PC-9 (cell line): ENCODE measurements around the gene TSPAN18. TPM values are rescaled to one million over a fixed set of nuclear protein-coding genes. Genes with fewer than 3 reads are reported as not detected.

ENCODE experiments used
- BruUV-seq: library from RNA; stranded (reverse); fragments of 400-500 nt; replicated peaks from 2 replicates; lab custom pipeline; 2021; lab: Mats Ljungman, UMichigan
- CTCF ChIA-PET: fragments of 300-600 bp; sonication (Branson Sonifier 250); formaldehyde crosslinking; loops from one replicate; lab custom pipeline; 2022; ENCODE audit warnings: antibody characterized with exemption; lab: Charles Lee
- POLR2A ChIA-PET: fragments of 300-600 bp; sonication (Branson Sonifier 250); formaldehyde crosslinking; loops from one replicate; lab custom pipeline; 2022; ENCODE audit warnings: antibody characterized with exemption; ENCODE audit not compliant: unreplicated experiment; lab: Charles Lee
- DNase-seq, 2 experiments: peaks; one replicate each; pipeline versions ENCODE4 v3.0.0 to v3.0.0-alpha.2; 2015 to 2022; ENCODE audit warnings: mixed read lengths in 1 of 2
- H2AFZ ChIP-seq: fragments of 200-600 bp; sonication (generic); 2 replicates; pipeline ENCODE4 v1.8.1; 2017; ENCODE audit warnings: antibody characterized with exemption
- H3F3A ChIP-seq: fragments of 200-600 bp; sonication (generic); 2 replicates; pipeline ENCODE4 v1.8.1; 2017; ENCODE audit warnings: antibody characterized with exemption, mild to moderate bottlenecking, low read depth; ENCODE audit not compliant: insufficient read depth
- H3K27ac ChIP-seq: fragments of 200-600 bp; sonication (generic); 2 replicates; pipeline ENCODE4 v1.6.1; 2016; ENCODE audit warnings: mixed run types
- H3K27me3 ChIP-seq: fragments of 200-600 bp; sonication (generic); 2 replicates; pipeline ENCODE4 v1.6.1; 2016; ENCODE audit warnings: low read depth, mixed run types; ENCODE audit not compliant: insufficient read depth
- H3K36me3 ChIP-seq: fragments of 200-600 bp; sonication (generic); 2 replicates; pipeline ENCODE4 v1.6.1; 2016; ENCODE audit warnings: low read depth, mixed run types
- H3K4me1 ChIP-seq: fragments of 200-600 bp; sonication (generic); replicated peaks from 2 replicates; pipeline ENCODE4 v1.6.1; 2016; ENCODE audit warnings: mixed run types; ENCODE audit not compliant: insufficient read depth
- H3K4me2 ChIP-seq: fragments of 200-600 bp; sonication (generic); 2 replicates; pipeline ENCODE4 v1.6.1; 2017; ENCODE audit warnings: mixed run types
- H3K4me3 ChIP-seq: fragments of 200-600 bp; sonication (generic); 2 replicates; pipeline ENCODE4 v1.6.1; 2016; ENCODE audit warnings: mixed run types
- H3K79me2 ChIP-seq: fragments of 200-600 bp; sonication (generic); 2 replicates; pipeline ENCODE4 v1.6.1; 2017; ENCODE audit warnings: low read depth, mixed run types
- H3K9me2 ChIP-seq: fragments of 200-600 bp; sonication (generic); 2 replicates; pipeline ENCODE4 v1.8.1; 2017; ENCODE audit warnings: mild to moderate bottlenecking; ENCODE audit not compliant: insufficient read depth
- H3K9me3 ChIP-seq: fragments of 200-600 bp; sonication (generic); 2 replicates; pipeline ENCODE4 v1.8.1; 2016; ENCODE audit warnings: low read depth; ENCODE audit not compliant: insufficient read depth
- H4K20me1 ChIP-seq: fragments of 200-600 bp; sonication (generic); 2 replicates; pipeline ENCODE4 v1.8.1; 2017; ENCODE audit not compliant: insufficient read depth
- EZH2 ChIP-seq: fragments of 200-600 bp; sonication (generic); IDR thresholded peaks from 2 replicates; pipeline ENCODE4 v1.8.0; 2017; ENCODE audit warnings: antibody characterized with exemption, low read depth
- intact Hi-C: fragments of 100-400 bp; cut with micrococcal nuclease; formaldehyde crosslinking; loops from one replicate; pipeline ENCODE4 v1.10.0; 2022; ENCODE audit not compliant: unreplicated experiment
- total RNA-seq: library from RNA; stranded (reverse); gene quantifications from 2 replicates; pipeline ENCODE4 v1.2.3, GENCODE V29; 2021
- TF ChIP-seq, protein P1 (sequence below): fragments of 200-600 bp; sonication (generic); conservative IDR thresholded peaks from 2 replicates; pipeline ENCODE4 v1.6.1; 2017; ENCODE audit warnings: mixed run types, antibody characterized with exemption, mild to moderate bottlenecking, moderate library complexity

Gene TSPAN18
- total RNA-seq, 1 experiment from 2014 or later: not detected

DNA sequence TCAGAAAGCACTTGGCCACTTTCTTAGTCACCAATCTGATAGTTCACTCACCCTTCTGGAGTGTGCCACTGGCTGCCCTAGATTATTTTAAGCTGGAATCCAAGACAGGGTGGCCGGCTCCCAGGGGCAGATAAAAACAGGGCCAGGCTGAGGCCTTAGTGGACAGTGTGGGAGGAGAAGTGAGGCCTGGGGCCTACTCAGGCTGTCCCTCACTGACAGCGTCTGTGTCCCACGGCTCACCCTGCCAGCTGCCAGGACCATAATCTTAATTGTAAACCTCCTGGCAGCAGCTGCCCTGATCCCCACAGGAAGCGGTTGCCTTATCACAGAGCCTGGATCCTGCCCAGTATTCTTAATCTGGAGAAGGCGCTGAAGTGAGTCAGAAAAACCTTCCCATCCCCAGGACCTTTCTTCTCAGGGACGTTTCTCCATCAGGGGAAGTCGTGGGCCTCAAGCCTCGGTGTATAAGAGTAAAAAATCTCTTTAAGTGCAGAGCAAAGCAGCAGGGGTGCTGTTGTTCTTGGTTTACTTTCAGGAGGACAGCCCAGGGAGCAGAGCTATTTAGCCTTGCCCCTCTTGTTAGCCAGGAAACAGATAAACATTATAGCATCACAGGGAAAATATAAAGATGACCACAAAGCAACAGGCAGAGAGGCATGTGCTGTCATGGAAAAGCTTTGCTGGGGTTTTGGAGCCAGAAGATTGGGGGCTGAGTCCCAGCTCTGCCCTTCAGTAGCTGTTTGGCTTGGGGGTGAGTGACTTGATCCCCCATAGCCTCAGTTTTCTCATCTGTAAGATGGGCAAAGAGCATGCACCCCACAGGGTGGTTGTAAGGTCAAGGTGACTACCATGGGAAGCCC lies 39.6 kb downstream of the TSPAN18 start:
- H3F3A ChIP-seq: no peaks in the 10 kb centered on the region
- CTCF ChIA-PET: no interaction called here
- no peak for DNase-seq
- H3K9me3 ChIP-seq: no peaks in the 10 kb centered on the region
- peaks cover 3% of the 10 kb centered on the region; the same call in 1 of the 2 replicates for H3K27me3 ChIP-seq
- no peak overlapping the region for H2AFZ ChIP-seq
- H3K4me3 ChIP-seq: no peak overlapping the region
- no peaks in the 10 kb centered on the region; the same call in 1 of the 2 replicates for H3K9me2 ChIP-seq
- no peaks in the 10 kb centered on the region for H3K4me1 ChIP-seq
- H3K79me2 ChIP-seq: no peaks in the 10 kb centered on the region
- POLR2A ChIA-PET: no interaction called here
- TF ChIP-seq, protein P1, sequence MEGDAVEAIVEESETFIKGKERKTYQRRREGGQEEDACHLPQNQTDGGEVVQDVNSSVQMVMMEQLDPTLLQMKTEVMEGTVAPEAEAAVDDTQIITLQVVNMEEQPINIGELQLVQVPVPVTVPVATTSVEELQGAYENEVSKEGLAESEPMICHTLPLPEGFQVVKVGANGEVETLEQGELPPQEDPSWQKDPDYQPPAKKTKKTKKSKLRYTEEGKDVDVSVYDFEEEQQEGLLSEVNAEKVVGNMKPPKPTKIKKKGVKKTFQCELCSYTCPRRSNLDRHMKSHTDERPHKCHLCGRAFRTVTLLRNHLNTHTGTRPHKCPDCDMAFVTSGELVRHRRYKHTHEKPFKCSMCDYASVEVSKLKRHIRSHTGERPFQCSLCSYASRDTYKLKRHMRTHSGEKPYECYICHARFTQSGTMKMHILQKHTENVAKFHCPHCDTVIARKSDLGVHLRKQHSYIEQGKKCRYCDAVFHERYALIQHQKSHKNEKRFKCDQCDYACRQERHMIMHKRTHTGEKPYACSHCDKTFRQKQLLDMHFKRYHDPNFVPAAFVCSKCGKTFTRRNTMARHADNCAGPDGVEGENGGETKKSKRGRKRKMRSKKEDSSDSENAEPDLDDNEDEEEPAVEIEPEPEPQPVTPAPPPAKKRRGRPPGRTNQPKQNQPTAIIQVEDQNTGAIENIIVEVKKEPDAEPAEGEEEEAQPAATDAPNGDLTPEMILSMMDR: no peak
- TF ChIP-seq EZH2: no peak
- H3K4me2 ChIP-seq: no peak overlapping the region
- intact Hi-C loops: no loop called here
- BruUV-seq: no TSS peak
- H3K36me3 ChIP-seq: no peaks in the 10 kb centered on the region
- H4K20me1 ChIP-seq: no peaks in the 10 kb centered on the region
- H3K27ac ChIP-seq: no peak overlapping the region

DNA sequence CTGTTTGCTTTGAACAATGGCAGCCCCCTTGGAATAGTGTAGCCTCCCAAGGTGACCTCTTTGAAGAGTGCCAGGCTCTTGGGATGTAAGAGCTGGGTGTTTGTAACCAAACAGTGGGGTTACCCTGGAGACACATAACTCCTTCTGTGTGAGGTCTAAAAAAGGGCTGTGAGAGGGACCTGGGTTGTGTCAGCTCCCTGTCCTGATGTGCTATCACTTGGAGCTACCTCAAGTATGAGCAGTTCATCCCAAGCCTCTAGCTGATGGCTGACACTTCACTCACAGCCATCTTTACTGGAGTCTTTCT lies 40.2 kb downstream of the TSPAN18 start:
- Histone ChIP-seq H3K9me2 (no peaks in the 10 kb centered on the region; the same call in 1 of the 2 replicates), H3F3A (no peaks in the 10 kb centered on the region), H3K4me3 (no peak overlapping the region), H2AFZ (no peak overlapping the region), H3K4me1 (no peaks in the 10 kb centered on the region), H3K36me3 (no peaks in the 10 kb centered on the region), H4K20me1 (peaks cover 4% of the 10 kb centered on the region; the same call in 1 of the 2 replicates), H3K27ac (no peak overlapping the region), H3K4me2 (no peak overlapping the region), H3K27me3 (peaks cover 8% of the 10 kb centered on the region; the same call in 1 of the 2 replicates), H3K9me3 (no peaks in the 10 kb centered on the region), H3K79me2 (no peaks in the 10 kb centered on the region)
- CTCF ChIA-PET: no interaction called here
- POLR2A ChIA-PET: no interaction called here
- no TSS peak for BruUV-seq
- intact Hi-C loops: no loop called here
- DNase-seq: no peak
- TF ChIP-seq EZH2: no peak
- TF ChIP-seq, protein P1: no peak

DNA sequence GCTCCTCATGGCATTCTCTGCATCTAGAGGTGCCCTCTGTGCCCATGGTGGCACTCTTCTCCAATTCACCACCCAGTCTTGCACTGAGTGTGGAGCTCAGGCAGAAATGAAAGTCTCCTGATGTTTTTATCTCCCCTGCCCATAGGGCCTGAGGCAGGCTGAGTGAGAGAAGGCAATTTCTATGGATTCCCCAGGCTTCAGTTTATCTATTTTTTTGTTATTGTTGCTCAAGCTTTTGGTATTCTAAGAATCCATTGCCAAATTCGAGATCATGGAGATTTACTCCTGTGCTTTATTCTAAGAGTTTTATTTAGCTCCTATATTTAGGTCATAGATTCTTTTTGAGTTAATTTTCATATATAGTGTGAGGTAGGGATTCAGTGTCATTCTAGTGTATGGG lies 40.7 kb downstream of the TSPAN18 start:
- BruUV-seq: no TSS peak
- H2AFZ ChIP-seq: no peak overlapping the region
- H3K4me3 ChIP-seq: no peak overlapping the region
- no peak for TF ChIP-seq EZH2
- TF ChIP-seq, protein P1: no peak
- H3K27ac ChIP-seq: no peak overlapping the region
- H3K79me2 ChIP-seq: no peaks in the 10 kb centered on the region
- H3F3A ChIP-seq: no peaks in the 10 kb centered on the region
- no peaks in the 10 kb centered on the region for H3K4me1 ChIP-seq
- H3K27me3 ChIP-seq: peaks cover 13% of the 10 kb centered on the region; the same call in 1 of the 2 replicates
- H3K4me2 ChIP-seq: no peak overlapping the region
- intact Hi-C loops: no loop called here
- CTCF ChIA-PET: no interaction called here
- POLR2A ChIA-PET: no interaction called here
- no peak for DNase-seq
- peaks cover 4% of the 10 kb centered on the region; the same call in 1 of the 2 replicates for H4K20me1 ChIP-seq
- H3K9me2 ChIP-seq: no peaks in the 10 kb centered on the region; the same call in 1 of the 2 replicates
- H3K9me3 ChIP-seq: no peaks in the 10 kb centered on the region
- no peaks in the 10 kb centered on the region for H3K36me3 ChIP-seq
